Colonic mucosa (tissue), 4 donors: ENCODE results near the gene PRPF40A. TPM values are rescaled to one million over a fixed set of nuclear protein-coding genes. Genes with fewer than 3 reads are reported as not detected.

Experiments
- DNase-seq: peaks from one replicate; pipeline ENCODE4 v3.0.0-alpha.2; 2020
- H3K27ac ChIP-seq: fragments of 200-600 bp; one replicate; pipeline ENCODE4 v1.8.0; 2021
- H3K27me3 ChIP-seq: fragments of 200-600 bp; one replicate; pipeline ENCODE4 v1.8.0; 2021
- H3K36me3 ChIP-seq: fragments of 200-600 bp; one replicate; pipeline ENCODE4 v1.8.0; 2021
- H3K4me1 ChIP-seq: fragments of 200-600 bp; one replicate; pipeline ENCODE4 v1.8.0; 2021; ENCODE audit warnings: mild to moderate bottlenecking
- H3K4me3 ChIP-seq: fragments of 200-600 bp; one replicate; pipeline ENCODE4 v1.8.0; 2021
- H3K9ac ChIP-seq, 2 donors: one replicate each; pipeline ENCODE4 v1.7.0; 2013; ENCODE audit warnings: control low read depth in 2 of 2, low read depth in 2 of 2, low read length in 2 of 2
- H3K9me3 ChIP-seq: fragments of 200-600 bp; one replicate; pipeline ENCODE4 v1.8.0; 2021
- CTCF ChIP-seq: fragments of 200-600 bp; IDR thresholded peaks from one replicate; pipeline ENCODE4 v1.8.0; 2022; ENCODE audit warnings: antibody characterized with exemption, mild to moderate bottlenecking
- intact Hi-C: fragments of 100-400 bp; cut with DNase I; formaldehyde crosslinking; loops from one replicate; pipeline ENCODE4 v1.14.1; 2022
- total RNA-seq, 2 donors: library from RNA; stranded (reverse); fragmentation: NEBNext Ultra II Directional in 1 of 2; extraction: Animal tissue kit (Norgen Biotek cat#: 25700) in 1 of 2; gene quantifications; one replicate each; pipeline ENCODE4 v1.2.1, GENCODE V29; 2021
- donor health status: healthy.
- donor health status: DM: no; HTN: no; CAD: no.
- donor health status: DM: no; HTN: no; CAD: no.

Gene PRPF40A
- total RNA-seq, 2 donors from 2014 or later: 103 to 115 TPM

- no peak for TF ChIP-seq CTCF
- Histone ChIP-seq H3K27ac (no peak overlapping the region), H3K4me1 (no peaks in the 10 kb centered on the region), H3K9ac (no peak overlapping the region), H3K4me3 (no peak overlapping the region), H3K36me3 (peaks cover 12% of the 10 kb centered on the region), H3K9me3 (no peaks in the 10 kb centered on the region), H3K27me3 (no peaks in the 10 kb centered on the region)
- DNase-seq: no peak
- intact Hi-C loops: no loop called here
Observed at GRCh38 chr2:152683400-152683799, 33.9 kb downstream of the PRPF40A start.

- Histone ChIP-seq H3K4me3 (no peak overlapping the region), H3K4me1 (no peaks in the 10 kb centered on the region), H3K27ac (no peak overlapping the region), H3K9ac (no peak overlapping the region), H3K9me3 (no peaks in the 10 kb centered on the region), H3K36me3 (peaks cover 12% of the 10 kb centered on the region), H3K27me3 (no peaks in the 10 kb centered on the region)
- intact Hi-C loops: no loop called here
- DNase-seq: no peak
- TF ChIP-seq CTCF: no peak
Observed at GRCh38 chr2:152682663-152683062, 34.6 kb downstream of the PRPF40A start.

GRCh38 chr2:152678808-152679207 is 38.5 kb downstream of the PRPF40A start:
- Histone ChIP-seq H3K27me3 (no peaks in the 10 kb centered on the region), H3K4me3 (no peak overlapping the region), H3K27ac (no peak overlapping the region), H3K9me3 (no peaks in the 10 kb centered on the region), H3K36me3 (peaks cover 12% of the 10 kb centered on the region), H3K9ac (no peak overlapping the region), H3K4me1 (no peaks in the 10 kb centered on the region)
- intact Hi-C loops: no loop called here
- no peak for DNase-seq
- no peak for TF ChIP-seq CTCF

- DNase-seq: no peak
- no peaks in the 10 kb centered on the region for H3K27me3 ChIP-seq
- H3K4me1 ChIP-seq: no peaks in the 10 kb centered on the region
- no peak overlapping the region for H3K27ac ChIP-seq
- H3K4me3 ChIP-seq: no peak overlapping the region
- no peak overlapping the region for H3K9ac ChIP-seq
- H3K9me3 ChIP-seq: no peaks in the 10 kb centered on the region
- TF ChIP-seq CTCF: no peak
- H3K36me3 ChIP-seq: peaks cover 12% of the 10 kb centered on the region
- intact Hi-C loops: no loop called here
Observed at GRCh38 chr2:152676461-152676860, 40.8 kb downstream of the PRPF40A start.

GRCh38 chr2:152674334-152674733 is 42.9 kb downstream of the PRPF40A start:
- no peaks in the 10 kb centered on the region for H3K36me3 ChIP-seq
- no peaks in the 10 kb centered on the region for H3K9me3 ChIP-seq
- no peaks in the 10 kb centered on the region for H3K4me1 ChIP-seq
- no peak overlapping the region for H3K4me3 ChIP-seq
- intact Hi-C loops: no loop called here
- H3K27ac ChIP-seq: no peak overlapping the region
- H3K9ac ChIP-seq: no peak overlapping the region
- TF ChIP-seq CTCF: no peak
- H3K27me3 ChIP-seq: no peaks in the 10 kb centered on the region
- no peak for DNase-seq

- no peaks in the 10 kb centered on the region for H3K27me3 ChIP-seq
- H3K36me3 ChIP-seq: no peaks in the 10 kb centered on the region
- H3K4me3 ChIP-seq: no peak overlapping the region
- no peak for TF ChIP-seq CTCF
- intact Hi-C loops: no loop called here
- H3K4me1 ChIP-seq: no peaks in the 10 kb centered on the region
- no peak overlapping the region for H3K9ac ChIP-seq
- H3K27ac ChIP-seq: no peak overlapping the region
- no peaks in the 10 kb centered on the region for H3K9me3 ChIP-seq
- no peak for DNase-seq
Observed at GRCh38 chr2:152664725-152665124, 52.5 kb downstream of the PRPF40A start.
